KOPT-K1 (cell line): ENCODE measurements around the gene VWA5B1.

Experiments used
- H3K27ac ChIP-seq: fragments of 200-600 bp; sonication (generic); 2 replicates; pipeline ENCODE4 v1.5.1; 2016; ENCODE audit warnings: antibody characterized with exemption, mild to moderate bottlenecking, low read depth, low read length; ENCODE audit not compliant: poor library complexity, severe bottlenecking
- H3K36me3 ChIP-seq: fragments of 200-600 bp; sonication (generic); 2 replicates; pipeline ENCODE4 v1.5.1; 2017; ENCODE audit warnings: antibody characterized with exemption, mild to moderate bottlenecking, low read length, moderate library complexity; ENCODE audit not compliant: insufficient read depth
- H3K9me3 ChIP-seq: fragments of 200-600 bp; sonication (generic); 2 replicates; pipeline ENCODE4 v1.5.1; 2017; ENCODE audit warnings: antibody characterized with exemption, low read length, mild to moderate bottlenecking; ENCODE audit not compliant: insufficient read depth, poor library complexity, severe bottlenecking

VWA5B1 gene

DNA sequence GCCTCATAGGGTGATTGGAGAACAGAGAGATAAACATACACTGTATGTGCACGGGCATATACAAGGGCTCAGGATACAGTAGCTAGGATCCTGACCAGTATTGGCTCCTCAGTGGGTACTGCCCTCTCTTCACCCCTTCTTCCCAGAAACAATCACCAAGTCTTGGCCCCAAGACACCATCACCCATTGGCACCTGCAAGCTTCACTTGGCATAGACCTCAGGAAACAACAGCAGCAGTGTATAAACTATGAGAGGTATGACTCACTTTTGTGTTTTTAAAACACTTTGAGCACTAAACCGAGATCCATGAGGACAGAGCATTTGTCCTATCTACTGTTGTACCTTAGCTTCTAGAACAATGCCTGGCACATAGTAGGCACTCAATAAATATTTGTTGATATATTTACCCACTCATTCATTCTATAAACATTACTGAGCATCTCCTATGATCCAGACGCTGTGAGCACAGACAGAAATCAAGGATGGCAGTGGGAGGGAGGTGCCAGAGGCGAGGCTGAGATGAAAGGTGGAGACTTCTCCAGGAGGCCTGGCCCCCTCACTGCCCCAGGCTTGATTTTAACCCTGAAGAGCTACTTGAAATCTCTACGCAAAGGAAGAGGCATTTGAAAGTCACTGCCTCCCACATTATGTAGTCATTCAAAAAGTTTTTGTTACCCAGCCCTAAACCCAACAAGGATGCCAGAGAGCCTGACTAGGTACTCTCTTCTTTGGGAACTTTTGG lies 100.1 kb downstream of the VWA5B1 start:
- H3K27ac ChIP-seq = no peak overlapping the region
- no peaks in the 10 kb centered on the region for H3K36me3 ChIP-seq
- peaks cover 3% of the 10 kb centered on the region for H3K9me3 ChIP-seq

DNA sequence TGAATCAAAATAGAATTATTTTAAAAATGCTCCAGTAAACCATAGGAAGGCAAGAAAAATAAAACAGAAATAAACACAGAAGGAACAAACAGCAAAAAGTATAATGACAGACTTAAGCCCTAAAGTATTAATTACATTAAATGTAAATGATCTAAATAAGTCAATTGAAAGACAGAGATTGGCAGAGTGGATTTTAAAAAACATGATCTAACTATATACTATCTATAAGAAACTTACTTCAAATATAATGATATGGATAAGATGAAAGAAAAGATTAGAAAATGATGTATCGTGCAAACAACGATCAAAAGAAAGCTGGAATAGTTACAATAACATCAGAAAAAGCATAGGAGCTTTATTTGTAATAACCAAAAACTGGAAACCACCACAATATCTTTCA lies 104.6 kb downstream of the VWA5B1 start:
- Histone ChIP-seq H3K27ac (no peak overlapping the region), H3K9me3 (peaks cover 3% of the 10 kb centered on the region), H3K36me3 (no peaks in the 10 kb centered on the region)

DNA sequence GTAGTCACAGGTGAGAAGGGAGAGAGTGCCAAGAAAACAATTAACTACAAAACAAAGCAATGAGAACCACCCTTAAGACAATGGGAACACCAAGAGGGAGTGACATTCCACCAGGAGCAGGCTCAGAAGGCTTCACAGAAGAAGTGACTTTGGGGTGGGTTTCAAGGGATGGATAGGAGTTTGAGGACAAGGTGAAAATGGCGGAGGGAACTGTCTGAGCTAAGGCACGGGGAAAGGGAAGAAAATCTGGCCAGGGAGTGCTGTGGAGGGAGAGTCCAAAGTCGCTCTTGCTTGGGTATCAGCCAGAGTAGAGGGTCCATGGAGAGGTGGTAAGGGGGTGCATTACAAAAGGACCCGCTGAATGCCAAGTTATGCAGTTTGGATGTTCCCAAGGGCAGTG lies 108.1 kb downstream of the VWA5B1 start:
- peaks cover 3% of the 10 kb centered on the region for H3K9me3 ChIP-seq
- no peak overlapping the region for H3K27ac ChIP-seq
- H3K36me3 ChIP-seq = no peaks in the 10 kb centered on the region

DNA sequence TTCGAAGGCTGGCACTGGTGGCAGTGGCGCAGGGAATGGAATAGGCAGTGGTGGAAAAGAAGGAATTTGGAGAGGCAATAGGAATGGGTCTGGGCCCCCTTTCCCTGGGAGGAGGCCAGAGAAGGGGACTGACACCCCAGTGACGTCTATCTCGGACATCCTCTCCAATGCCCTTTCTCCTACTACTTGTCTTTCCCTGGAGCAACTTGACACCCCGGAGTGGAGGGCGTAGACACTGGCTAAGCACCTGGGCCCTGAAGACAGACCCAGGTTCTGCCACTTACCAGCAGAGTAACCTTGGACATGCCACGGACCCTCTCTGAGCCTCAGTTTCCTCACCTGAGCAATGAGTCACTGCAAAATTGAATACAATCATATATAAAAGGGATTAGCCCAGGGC lies 108.5 kb downstream of the VWA5B1 start:
- H3K27ac ChIP-seq = no peak overlapping the region
- H3K9me3 ChIP-seq = peaks cover 3% of the 10 kb centered on the region
- H3K36me3 ChIP-seq = no peaks in the 10 kb centered on the region

DNA sequence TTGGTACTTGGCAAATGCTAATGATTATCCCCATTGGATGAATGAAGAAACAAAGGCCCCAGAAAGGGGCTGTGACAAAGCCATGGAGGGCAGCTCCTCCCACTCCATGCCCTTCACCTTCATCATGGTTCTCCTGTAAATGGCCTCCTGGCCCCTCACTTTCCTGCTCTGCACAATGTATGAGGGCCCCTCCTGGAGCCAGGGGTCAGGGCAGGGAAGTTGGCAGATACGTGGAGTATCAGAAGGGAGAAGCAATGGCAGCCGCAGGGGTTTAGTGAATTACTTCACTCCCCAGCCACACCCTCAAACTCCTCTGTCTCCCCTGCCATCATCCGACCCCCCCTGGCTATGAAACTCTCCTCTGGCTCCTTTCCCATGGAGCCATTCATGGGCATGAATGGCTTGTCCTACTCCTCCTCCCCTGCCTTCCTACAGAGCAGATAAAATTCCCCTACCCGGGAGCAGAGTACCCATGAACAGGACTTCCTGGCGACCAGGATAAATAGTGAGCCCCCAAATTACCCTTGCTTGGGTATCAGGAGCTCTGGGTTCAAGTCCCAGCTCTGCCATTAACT lies 109.0 kb downstream of the VWA5B1 start:
- H3K27ac ChIP-seq = no peak overlapping the region
- peaks cover 3% of the 10 kb centered on the region for H3K9me3 ChIP-seq
- H3K36me3 ChIP-seq = no peaks in the 10 kb centered on the region

DNA sequence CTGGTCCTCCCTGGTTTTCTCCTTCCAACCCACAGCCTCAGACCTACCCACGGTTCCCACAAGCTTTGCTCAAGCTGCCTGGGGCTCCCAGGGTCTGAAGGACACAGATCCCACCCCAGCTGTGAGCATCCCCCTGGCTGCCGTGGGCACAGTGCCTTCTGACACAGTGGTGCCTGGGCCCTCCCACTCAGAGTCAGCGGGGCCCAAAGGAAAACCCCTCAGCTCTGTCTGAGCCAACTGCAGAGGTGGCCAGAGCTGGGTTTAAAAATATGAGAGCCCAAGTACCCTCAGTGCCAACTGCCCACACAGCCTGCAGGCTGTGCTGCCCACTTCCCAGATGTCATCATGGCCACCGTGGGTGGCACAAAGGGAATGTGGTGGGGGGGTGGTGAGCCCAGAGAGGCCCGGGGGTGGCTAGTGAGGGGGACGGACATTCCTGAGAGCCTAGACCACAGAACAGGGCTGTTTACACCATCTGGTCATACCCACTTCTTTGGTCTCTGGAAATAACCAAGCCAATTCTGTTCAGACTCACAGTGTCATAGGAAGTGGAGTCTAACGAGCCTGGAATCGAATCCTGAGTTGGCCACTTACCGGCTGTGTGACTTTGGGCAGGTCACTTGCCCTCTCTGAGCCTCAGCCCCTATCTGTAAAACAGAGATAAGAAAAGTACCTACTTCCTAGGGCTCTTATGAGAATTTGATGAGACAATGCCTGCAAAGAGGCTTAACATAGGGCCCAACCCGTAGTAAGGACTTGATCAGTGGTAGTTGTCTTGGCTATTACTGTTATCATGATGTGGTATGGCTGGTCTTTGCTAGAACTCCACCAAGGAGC lies 109.9 kb downstream of the VWA5B1 start:
- Histone ChIP-seq H3K27ac (no peak overlapping the region), H3K36me3 (no peaks in the 10 kb centered on the region), H3K9me3 (peaks cover 2% of the 10 kb centered on the region)

DNA sequence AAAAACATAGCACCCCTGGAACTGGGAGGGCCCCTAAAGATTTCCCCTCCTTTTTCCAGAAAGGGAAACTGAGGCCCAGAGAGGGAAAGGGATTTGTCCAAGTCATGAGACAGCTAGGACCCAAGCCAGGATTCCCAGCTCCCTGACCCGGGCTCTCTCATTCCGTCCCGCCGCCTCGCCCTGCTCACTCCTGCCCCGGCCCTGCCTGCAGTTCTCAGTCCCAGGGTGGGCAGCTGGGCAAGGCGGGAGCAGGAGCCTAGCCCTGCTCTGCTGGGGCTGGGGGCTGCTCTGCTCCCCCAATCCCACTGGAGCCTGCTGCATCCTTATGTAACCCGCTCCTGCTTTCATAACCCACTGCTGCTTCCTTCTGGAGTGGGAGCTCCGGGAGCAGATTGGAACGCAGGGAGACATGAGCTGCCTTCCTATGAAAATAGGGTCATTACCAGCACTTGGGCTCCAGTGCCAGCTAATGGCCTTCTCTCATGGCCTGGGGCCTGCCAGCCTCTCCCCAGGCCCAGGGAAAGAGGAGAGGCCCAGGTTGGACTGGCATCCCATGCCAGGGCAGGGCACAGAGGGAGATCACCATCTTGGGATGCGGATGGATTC lies 110.8 kb downstream of the VWA5B1 start:
- H3K9me3 ChIP-seq = no peaks in the 10 kb centered on the region
- H3K36me3 ChIP-seq = no peaks in the 10 kb centered on the region
- no peak overlapping the region for H3K27ac ChIP-seq

DNA sequence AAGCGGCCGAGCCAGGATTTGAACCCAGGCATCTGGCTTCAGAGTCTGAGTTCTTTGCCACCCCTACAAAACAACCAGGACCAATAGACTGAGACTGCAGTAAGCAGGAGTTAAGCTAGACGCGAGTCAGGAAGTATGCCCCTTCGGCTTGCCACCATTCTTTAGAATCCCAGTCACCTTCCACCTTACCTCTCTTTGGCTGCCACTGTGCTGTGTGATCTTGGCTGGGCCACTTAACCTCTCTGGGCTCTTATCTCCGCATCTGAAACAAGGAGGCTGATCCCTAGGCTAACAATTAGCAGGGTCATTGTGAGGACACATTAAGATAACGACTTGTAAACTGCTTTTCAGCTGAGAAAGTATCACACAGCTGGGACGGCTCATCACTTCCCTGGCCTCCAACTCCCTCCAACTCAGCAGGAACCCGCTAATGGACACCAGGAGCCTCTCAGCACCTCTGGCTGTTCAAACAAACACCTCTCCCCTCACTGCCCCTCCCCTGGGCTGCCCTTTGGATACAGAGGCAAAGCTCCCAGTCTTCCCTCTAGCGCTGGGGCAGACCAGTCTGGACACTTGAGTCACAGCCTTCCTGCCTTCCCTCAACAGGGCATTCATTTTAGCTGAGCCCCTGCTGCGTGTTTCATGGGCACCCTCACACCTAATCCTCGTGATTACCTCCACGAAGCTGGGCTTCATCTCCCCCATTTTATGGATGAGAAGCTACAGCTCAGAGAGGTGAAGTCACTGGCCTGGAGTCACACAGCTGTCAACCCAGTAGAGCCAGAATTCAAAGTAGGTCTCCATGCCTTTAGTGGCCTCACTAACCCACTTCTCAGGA lies 112.1 kb downstream of the VWA5B1 start:
- Histone ChIP-seq H3K9me3 (no peaks in the 10 kb centered on the region), H3K27ac (no peak overlapping the region), H3K36me3 (no peaks in the 10 kb centered on the region)

DNA sequence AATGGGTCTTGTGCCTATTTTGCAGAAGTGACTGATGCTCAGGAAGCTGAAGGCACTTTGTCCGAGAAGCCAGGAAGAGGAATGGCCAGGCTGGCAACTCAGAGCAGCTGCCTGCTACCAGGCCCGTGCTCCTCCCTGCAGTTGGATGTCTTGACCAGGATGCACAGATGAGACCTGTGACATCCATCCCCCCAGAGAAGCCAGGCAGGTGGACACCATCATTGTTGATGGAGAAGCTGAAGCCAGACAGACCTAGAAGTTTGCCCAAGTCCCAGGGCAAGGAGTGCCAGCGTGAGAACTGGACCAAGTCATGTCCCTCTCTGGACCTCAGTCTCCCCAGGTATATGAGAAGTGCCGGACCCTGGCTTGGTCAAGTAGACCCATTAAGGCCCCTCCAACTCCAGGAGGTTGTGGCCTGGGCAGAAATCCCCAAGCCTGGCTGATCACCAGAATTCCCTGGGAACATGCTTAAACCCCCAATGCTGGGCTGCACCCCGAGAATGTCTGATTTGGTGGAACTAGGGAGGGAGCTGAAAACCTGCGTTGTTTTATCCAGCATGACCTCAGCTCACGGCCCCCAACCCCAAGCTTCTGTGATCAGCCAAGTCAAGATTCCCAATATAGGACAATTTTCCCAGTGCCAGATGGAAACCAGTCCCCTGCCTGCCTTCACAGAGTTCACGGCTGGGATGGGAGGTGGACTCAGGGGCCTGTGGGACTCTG lies 112.9 kb downstream of the VWA5B1 start:
- no peak overlapping the region for H3K27ac ChIP-seq
- no peaks in the 10 kb centered on the region for H3K36me3 ChIP-seq
- H3K9me3 ChIP-seq = no peaks in the 10 kb centered on the region

DNA sequence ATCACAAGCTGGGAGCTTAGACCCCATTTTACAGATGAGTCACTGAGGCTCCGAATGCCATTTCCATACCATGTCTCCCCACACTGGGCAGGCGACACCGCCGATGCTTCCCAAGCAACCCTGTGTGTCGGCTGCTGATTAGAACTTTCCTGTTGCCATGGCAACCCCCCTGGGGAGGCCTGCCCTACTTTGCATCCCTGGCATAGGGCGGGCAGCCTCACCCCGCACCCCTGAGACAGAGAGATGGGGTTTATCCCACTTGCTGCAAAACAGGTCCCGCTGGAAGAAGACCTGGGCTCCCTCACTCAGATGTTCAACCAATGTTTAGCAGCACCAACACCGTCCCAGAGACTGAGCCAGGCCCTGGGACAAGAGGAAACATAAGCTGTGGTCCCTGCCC lies 113.8 kb downstream of the VWA5B1 start:
- Histone ChIP-seq H3K9me3 (no peaks in the 10 kb centered on the region), H3K27ac (no peak overlapping the region), H3K36me3 (no peaks in the 10 kb centered on the region)
